Measurements from ENCODE around the gene TGFB3.
A peak's percentile ranks its signal among the peaks of the same experiment; 100 is the strongest.

Gene TGFB3

GRCh38 chr14:75986439-75986765 is 4.6 kb upstream of the TGFB3 start:
- no peak for DNase-seq

- peak; percentile 85 to 86 for DNase-seq
These were observed 4.0 kb upstream of the TGFB3 start, which contains the start of gene IFT43 for GRCh38 chr14:75985618-75986438. IFT43 (plus strand) TSS chr14:75985763; CDS start chr14:75985787, 24 bp downstream.

DNA sequence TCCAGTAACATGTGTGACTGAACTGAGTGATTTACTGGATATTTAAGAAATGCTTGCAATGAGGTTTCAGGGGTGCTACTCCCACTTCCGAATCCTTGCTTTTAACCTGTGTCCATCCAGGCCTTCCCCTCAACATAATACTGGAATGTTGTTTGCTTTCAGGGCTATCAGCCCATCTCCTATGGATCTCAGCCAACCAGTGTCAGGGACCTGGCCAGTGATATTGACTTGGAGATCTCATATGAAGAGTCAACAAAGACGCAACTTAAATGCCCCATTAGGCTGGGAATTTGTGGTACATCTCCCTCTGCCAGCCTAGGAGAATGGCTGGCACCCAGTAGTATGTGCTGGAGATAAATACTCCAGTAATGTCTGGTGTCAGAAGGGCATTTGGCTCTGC is 2.9 kb upstream of the TGFB3 start:
- DNase-seq = no peak

- no peak for DNase-seq
These were observed 1.2 kb upstream of the TGFB3 start for GRCh38 chr14:75983019-75983358.

DNA sequence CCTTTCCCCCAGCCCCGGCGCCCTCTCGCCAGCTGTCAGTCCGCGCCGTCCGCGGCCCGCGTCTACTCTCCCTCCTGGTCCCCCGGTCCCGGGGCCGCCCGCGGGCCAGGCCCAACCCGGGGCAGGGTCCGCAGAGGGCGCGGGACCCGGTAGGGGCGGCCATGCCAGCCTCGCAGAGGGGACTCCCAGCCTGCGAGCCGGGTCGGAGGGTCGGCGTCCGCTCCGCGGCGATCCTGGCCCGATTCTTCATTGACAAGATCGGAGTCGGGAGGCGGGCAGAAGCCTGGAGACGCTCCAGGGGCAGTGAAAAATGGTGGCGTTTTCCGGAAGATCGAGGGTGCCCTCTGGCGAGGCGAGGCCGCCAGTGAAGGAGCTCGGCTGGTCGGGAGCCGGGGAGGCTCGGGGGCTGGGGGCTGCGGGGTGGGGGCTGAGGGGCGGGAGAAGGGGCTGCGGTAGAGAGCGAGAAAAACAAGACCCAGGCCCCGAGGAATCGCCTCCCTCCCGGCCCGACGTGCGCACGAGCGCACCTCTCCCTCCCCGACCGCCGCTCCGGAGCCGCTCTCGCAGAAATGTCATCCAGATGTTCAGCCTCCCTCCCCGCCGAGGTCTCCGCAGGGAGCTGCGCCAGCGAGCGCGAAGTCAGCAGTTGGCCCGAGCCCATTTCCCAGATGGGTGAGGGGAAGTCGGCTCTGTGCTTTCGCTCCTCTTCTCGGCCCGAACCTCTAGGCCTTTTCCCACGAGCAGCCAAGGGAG is 647 bp upstream of the TGFB3 start:
- DNase-seq = peak; percentile 69 to 79

- DNase-seq = no peak
These were observed 939 bp downstream of the TGFB3 start for GRCh38 chr14:75980856-75981255.

GRCh38 chr14:75979648-75980565 is 1.9 kb downstream of the TGFB3 start:
- DNase-seq = no peak

DNA sequence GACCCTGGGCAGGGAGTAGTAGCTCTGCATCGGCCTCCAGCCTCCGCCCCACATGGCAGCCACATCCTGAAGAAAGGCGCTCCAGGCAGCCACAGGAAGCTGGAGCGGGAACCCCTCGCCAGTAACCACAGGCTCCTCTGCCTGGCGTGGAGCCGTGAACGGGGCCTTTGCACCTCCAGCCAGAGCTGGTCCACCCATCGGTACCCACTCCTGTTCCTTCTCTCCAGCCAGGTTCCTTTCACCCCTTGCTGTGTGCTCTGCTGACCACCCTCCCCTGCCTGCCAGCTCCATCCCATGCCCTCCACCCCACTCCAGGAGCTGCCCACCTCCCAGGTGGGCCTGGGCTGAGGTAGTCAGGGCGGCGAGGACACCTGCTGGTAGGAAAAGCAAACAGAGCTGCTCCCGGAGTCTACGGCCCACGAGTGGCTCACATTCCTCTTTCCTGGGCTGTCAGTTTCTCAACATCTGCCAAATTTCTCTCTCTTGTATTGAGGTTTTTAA is 2.7 kb downstream of the TGFB3 start:
- no peak for DNase-seq

DNA sequence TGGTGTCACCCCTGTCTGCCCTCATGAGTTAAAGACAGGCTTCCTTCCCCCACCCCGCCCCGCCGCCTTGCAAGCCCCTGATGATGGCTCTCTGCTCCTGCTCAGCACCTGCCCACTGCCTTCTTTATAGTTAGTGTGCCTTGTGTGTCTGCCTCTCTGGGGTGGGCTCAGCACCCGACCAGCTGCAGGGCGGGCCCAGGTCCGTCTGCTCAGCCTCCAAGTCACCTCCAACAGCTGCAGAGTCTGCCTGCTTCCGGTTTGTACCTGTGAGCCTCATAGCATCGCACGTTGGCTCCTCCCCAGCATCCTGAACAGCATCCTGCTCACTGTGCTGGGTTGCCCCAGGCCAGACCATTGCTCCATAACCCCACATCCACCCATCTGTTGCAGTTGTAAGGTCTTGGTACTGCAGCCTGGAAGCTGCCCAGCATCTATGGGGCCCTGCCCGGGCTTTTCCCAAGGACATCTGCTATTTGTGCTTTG is 3.5 kb downstream of the TGFB3 start:
- no peak for DNase-seq

DNA sequence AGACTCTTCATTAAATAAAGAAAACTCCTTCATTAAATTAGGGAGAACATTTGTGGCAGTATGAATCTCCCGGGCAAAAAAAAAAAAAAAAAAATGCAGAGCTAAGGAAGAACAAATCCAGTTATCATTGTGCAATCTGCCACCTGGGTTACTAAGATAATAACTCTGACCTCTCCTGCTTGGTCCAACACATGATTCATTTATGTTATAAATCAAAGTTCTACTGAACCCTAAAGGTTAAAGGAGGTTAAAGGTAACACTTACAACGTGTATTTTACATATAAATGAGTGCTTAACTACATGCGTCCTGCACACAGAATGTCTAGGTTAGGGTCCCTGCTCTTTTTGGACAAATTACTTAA is 4.2 kb downstream of the TGFB3 start:
- DNase-seq = no peak

GRCh38 chr14:75976826-75977581 is 4.8 kb downstream of the TGFB3 start:
- no peak for DNase-seq

DNA sequence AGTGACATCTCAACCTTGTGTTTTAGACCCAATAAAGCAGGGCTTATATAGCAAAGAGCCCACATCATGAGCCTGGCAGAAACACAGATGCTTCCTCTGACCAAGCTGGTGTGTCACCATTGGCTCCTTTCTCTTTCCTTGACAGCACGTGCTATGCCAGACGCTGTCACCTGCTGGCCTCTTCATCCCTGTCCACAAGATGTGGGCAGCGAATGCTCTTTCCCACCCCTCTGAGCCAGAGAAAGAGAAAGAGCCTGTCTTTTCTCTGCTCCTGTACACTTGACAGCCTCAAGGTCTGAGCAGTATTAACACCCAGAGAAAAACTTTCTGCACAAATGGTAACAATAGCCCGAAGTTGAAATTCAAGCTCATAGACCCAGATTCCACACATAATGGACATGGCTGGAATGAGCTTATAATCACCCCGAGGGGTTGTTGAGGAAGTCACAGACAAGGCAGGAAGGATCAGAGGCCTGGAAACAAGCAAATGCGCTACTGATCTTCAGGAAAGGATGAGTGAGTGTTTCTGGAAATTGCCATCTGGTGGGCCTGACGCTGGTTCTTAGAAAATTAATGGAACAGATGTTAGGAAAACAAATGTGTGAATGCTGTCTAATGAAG is 8.9 kb downstream of the TGFB3 start:
- DNase-seq = no peak

- no peak for DNase-seq
These were observed 10.3 kb downstream of the TGFB3 start for GRCh38 chr14:75971509-75971908.

DNA sequence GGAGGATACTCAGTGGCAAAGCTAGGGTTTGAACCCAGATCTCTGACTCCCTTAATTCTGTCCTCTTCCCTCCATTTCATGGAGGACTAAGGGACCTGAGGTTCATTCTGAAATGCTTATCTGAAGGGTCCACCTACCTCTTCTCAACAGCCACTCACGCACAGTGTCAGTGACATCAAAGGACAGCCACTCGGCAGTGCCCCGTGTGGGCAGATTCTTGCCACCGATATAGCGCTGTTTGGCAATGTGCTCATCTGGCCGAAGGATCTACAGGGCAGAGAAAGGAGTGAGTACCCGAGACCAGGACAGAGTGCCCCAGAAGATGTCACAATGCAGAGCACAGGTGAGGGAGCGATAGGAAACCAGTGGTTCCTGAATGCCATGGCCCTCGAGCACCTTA is 10.8 kb downstream of the TGFB3 start:
- no peak for DNase-seq

DNA sequence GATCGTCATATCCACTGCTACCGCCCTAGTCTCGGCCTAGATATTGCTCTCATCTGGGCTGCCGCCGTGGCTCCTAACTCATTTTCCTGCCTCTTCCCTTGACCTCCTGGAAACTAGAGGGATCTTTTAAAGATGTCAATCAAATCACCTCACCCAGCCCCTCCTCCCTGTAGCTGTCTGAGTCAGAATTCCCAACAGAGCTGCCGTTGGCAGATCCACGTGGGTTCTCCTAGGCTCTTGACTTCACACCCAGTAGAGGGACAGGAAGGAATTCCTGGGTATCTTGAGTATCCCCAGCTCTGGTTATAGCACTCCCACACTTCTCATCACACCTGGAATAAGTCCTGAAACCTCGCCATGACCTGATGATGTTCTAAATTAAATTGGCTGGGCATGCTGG is 11.9 kb downstream of the TGFB3 start:
- no peak for DNase-seq

DNA sequence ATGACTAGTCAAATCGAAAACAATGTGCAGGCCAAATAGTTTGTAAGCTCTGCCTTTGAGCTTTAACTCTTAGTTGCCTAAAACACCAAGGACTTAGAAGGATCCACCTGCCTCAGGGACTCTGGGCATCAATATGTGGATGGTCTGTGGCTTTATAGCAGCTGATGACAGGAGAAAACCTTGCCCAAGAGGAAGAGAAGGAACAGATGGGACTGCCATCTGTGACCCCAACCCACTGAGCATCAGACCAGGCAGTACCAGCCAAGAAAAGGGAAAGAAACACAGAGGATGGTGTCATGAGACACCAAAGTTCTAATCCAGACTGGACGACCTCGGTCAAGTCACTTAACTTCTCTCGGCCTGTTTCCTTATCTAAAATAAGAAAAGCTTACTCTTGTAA is 12.7 kb downstream of the TGFB3 start:
- no peak for DNase-seq

DNA sequence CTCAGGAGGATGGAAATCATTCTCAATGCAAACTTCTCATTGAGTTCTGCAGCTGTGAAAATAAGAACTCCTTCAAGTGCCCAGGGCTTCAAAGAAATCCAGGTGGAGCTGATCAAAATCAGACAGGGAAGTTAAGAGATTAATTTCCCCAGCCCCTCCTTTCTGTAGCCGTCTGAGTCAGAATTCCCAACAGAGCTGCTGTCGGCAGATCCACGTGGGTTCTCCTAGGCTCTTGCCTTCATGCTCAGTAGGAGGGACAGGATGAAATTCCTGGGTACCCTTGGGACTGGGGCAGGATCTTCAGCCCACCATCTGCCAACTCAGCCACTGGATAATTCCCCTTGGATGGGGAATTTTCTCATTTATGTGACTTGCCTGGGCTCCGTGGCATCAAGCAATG is 13.3 kb downstream of the TGFB3 start:
- no peak for DNase-seq

GRCh38 chr14:75967866-75968265 is 13.9 kb downstream of the TGFB3 start:
- DNase-seq = no peak

GRCh38 chr14:75961662-75962061 is 20.1 kb downstream of the TGFB3 start:
- no peak for DNase-seq

DNA sequence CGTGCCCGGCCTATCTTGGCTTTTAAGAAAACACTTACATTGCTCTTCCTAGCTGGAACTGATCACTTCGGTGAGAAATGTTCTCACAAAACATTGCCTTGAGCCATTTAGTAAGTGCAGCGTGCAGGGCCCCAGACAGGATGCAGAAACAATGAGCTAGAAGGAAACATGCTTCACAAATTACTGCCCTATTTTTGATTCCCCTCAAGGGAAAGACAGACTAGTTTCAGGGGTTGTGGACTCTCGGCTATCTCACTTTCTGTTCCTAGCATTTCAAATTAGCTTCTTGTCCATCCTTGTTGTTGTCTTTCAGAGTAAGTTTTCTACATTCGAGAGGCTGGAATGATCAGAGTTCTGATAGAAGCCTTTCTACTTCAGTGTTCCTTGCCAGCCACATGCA is 21.6 kb downstream of the TGFB3 start:
- no peak for DNase-seq

GRCh38 chr14:75959031-75959430 is 22.8 kb downstream of the TGFB3 start:
- DNase-seq = no peak

- DNase-seq = no peak
These were observed 29.3 kb downstream of the TGFB3 start for GRCh38 chr14:75952489-75952888.

Data from bone marrow (tissue), 2 donors.